ENCODE results near the gene BAZ2A.

Gene BAZ2A

GRCh38 chr12:56635806-56636674, 5.9 kb upstream of the BAZ2A start:
- DNase-seq (ENCODE audit: extremely low read depth in 1 of 2, low read depth in 1 of 2), result peak; percentile 55 to 70

GRCh38 chr12:56634837-56635791, 5.0 kb upstream of the BAZ2A start:
- peak in 1 of 2 donors; percentile 42 for DNase-seq (ENCODE audit: extremely low read depth in 1 of 2, low read depth in 1 of 2)

DNA sequence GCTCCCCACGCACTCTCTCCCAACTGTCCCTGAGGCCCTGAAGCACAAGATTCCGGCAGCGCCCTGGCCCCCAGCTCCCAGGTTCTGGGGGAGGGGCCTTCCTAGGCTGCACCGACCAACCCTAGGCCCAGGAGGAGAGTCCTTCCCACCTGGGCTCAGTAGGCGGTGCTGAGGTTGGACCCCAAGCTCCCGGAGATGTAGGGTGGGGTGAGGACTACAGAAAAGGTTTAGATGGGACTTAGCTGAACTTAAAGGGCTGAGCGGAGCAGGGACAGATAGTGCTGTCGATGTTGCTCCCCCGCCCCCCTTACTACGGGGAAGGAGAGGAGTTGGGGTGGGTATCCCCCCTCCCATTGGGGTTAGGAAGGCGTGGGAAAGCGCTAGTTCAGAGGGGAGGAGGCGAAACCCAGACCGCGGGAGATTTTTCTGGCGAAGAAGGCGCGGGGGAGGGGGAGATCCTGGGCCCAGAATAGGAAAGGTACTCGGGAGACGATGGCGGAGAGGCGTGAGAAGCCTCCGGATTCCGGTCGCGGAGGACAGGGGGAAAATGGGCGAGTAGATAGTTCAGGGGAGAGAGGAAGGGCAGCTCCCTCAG, 4.2 kb upstream of the BAZ2A start:
- DNase-seq (ENCODE audit: extremely low read depth in 1 of 2, low read depth in 1 of 2), result no peak

- DNase-seq (ENCODE audit: extremely low read depth in 1 of 2, low read depth in 1 of 2), result no peak
These were observed 3.5 kb upstream of the BAZ2A start for GRCh38 chr12:56633468-56634241.

GRCh38 chr12:56632701-56633467, 2.8 kb upstream of the BAZ2A start:
- DNase-seq (ENCODE audit: extremely low read depth in 1 of 2, low read depth in 1 of 2), result no peak

DNA sequence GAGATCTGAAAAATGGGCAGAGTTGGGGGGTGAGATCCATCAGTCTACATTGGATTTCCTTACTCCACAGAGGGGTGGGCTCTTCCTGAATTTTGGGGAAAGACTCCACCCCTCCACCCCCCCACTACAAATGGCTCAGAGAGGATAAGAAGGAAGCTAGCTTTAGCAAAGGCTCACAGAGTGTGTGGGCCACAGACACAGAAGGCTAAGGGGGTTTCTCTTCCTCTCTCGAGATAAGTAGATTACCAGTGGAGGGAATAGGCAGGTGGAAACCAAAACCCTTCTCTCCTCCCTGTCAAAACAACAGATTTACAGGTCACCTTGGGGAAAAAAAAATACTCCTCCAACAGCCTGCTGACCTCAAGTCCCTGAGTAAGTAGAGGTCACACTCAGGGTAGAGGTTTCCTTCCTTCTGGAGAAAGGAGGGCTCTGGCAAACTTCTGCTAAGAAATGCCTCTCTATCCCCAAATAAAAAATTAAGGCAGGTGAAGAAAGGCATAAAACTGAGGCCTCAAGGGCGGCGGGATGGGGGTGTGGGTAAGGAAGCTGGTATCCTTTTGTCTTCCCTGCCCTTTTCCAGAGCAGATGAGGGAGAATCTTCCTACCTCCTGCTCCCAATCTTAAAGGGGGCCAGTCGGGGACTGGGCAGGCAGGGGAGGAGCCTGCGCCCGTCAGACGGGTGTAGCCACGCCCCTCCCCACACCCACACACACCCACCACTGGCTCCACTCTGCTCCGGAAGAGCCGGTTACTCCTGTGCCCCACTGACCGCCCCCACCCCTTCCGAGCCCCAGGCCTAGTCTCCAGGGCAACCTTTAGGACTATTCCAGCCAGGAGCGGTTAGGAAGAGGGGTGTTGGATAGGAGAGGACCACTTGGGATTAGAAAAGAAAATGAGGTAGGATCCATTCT, 1.9 kb upstream of the BAZ2A start:
- DNase-seq (ENCODE audit: extremely low read depth in 1 of 2, low read depth in 1 of 2), result no peak

- no peak for DNase-seq (ENCODE audit: extremely low read depth in 1 of 2, low read depth in 1 of 2)
These were observed 507 bp downstream of the BAZ2A start for GRCh38 chr12:56629459-56630179.

GRCh38 chr12:56628671-56629458, 1.3 kb downstream of the BAZ2A start:
- peak in 1 of 2 donors; percentile 51 for DNase-seq (ENCODE audit: extremely low read depth in 1 of 2, low read depth in 1 of 2)

DNA sequence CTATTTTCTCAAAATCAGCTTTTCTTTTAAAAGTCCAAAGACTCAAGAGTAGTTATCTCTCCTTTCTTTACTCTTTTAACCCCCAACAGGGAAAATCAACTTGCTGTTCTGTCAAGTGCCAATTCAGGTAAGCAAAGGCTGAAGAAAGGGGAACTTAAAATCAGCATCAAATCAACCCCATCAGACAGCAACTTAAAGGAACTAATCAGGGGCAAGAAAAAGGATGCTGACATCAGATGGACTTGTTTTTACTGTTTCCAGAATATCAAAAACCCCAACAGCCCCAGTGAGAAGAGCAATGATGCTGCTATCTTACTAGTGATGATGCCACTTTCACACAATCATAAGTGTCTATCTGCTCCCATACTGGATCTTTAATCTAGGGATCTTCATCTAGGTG, 3.4 kb downstream of the BAZ2A start:
- DNase-seq (ENCODE audit: extremely low read depth in 1 of 2, low read depth in 1 of 2), result no peak

GRCh38 chr12:56622535-56622934, 7.6 kb downstream of the BAZ2A start:
- DNase-seq (ENCODE audit: extremely low read depth in 1 of 2, low read depth in 1 of 2), result no peak

DNA sequence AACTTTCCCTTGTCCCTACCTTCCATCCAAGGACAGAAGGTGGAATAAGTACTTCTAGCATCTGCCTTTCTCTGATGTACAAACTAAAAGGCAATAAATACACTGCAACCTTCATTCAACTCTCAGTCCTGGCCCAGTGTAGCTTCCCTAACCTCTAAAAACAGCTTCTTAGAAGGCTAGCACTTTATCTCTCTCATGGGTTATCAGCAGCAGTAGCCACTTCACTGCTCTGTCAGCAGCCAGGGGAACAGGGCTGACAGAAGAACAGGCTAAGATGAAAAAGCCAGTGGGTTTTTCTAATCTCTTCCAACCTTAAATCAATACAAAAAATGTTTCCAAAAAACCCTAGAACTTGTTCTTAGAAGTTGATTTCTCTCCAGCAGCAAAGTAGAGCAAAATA, 13.2 kb downstream of the BAZ2A start:
- DNase-seq (ENCODE audit: extremely low read depth in 1 of 2, low read depth in 1 of 2), result no peak

DNA sequence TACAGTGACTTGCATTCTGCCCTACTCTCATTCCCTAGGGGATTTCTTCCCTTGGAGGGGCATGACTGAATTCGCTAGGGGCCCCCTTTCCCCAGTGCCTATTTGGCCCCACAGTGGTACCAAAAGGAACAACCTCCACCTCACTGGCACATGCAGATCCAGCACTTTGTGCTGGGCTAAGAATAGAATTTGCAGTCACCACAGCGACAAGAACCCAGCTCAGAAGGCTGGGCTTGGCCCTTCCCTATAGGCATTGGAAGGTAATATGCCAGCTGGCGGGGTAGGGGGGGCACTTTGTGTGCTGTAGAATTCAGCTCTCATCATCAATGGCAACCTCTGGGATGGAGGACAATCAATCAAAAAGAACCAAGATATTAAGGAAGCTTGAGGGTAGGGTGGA, 13.9 kb downstream of the BAZ2A start:
- DNase-seq (ENCODE audit: extremely low read depth in 1 of 2, low read depth in 1 of 2), result no peak

DNA sequence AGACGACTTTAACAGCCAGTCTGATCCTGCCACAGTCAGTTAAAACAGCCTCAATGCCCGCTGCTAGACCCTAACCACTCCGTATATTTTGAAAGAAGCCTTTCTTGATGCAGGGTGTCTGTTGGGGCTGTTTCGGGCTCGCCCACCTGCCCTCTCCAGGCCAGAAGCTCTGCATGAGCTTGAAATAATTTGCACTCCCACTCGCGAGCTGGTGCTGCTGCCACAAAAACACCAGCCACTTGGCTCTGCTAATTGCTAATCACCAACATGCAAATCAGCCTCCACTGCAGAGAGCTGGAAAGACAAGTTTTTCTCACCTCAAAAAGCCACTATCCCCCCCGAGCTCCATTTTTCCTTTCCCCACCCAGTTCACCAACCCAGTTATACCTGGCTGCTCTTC, 15.5 kb downstream of the BAZ2A start:
- no peak for DNase-seq (ENCODE audit: extremely low read depth in 1 of 2, low read depth in 1 of 2)

GRCh38 chr12:56604355-56604754, 25.8 kb downstream of the BAZ2A start:
- no peak for DNase-seq (ENCODE audit: extremely low read depth in 1 of 2, low read depth in 1 of 2)

- DNase-seq (ENCODE audit: extremely low read depth in 1 of 2, low read depth in 1 of 2), result no peak
These were observed 27.9 kb downstream of the BAZ2A start for GRCh38 chr12:56602239-56602638.

DNA sequence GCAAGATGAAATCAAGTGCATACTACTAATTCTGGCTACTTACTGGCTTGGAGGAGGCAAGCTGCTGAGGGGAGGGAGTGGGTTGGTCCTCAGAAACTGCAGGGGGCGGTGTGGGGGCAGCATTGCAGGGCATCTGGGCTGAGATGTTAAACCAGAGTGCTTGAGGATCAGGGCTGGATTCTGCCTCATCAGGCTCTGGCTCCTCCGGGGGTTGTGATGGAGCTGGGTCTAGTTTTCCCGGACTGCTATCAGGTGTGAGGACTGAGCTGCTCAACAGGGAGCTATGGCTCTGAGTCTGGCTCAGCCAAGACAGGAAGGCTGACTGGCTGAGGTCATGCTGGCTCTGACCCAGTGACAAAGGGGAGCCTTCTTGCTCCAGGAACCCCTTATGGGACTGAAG, 28.6 kb downstream of the BAZ2A start:
- DNase-seq (ENCODE audit: extremely low read depth in 1 of 2, low read depth in 1 of 2), result no peak

GRCh38 chr12:56600753-56601152, 29.4 kb downstream of the BAZ2A start:
- no peak for DNase-seq (ENCODE audit: extremely low read depth in 1 of 2, low read depth in 1 of 2)

Measured in activated CD8-positive, alpha-beta memory T cell treated with anti-CD3 and anti-CD28 coated beads for 1 hour (primary cell).